BE2C (cell line): ENCODE measurements around the gene CXXC5.
"Not testable (repeated sequence)": the region's sequence is repeated elsewhere in the genome, so short reads cannot be mapped to it uniquely, and the experiment has no call there.

ENCODE experiments used
- DNase-seq: peaks from one replicate; pipeline ENCODE4 v3.0.0-alpha.2; 2020
- H3K27me3 ChIP-seq: fragments of 250-450 bp; sonication (Bioruptor Pico); 2 replicates; pipeline ENCODE4 v1.5.1; 2020; ENCODE audit warnings: mild to moderate bottlenecking
- H3K36me3 ChIP-seq: fragments of 250-450 bp; sonication (Bioruptor Pico); 2 replicates; pipeline ENCODE4 v1.5.1; 2020; ENCODE audit warnings: mild to moderate bottlenecking
- H3K4me1 ChIP-seq: fragments of 250-450 bp; sonication (Bioruptor Pico); 2 replicates; pipeline ENCODE4 v1.5.1; 2020
- H3K4me3 ChIP-seq: 2 replicates; pipeline ENCODE4 v1.5.1; 2011; ENCODE audit warnings: low read depth, low read length
- H3K9me3 ChIP-seq: fragments of 250-450 bp; sonication (Bioruptor Pico); 2 replicates; pipeline ENCODE4 v1.5.1; 2020
- TF ChIP-seq, protein P1 (sequence below): IDR thresholded peaks from 2 replicates; pipeline ENCODE4 v1.5.1; 2012; ENCODE audit warnings: mild to moderate bottlenecking, low read depth, low read length

CXXC5 gene

DNA sequence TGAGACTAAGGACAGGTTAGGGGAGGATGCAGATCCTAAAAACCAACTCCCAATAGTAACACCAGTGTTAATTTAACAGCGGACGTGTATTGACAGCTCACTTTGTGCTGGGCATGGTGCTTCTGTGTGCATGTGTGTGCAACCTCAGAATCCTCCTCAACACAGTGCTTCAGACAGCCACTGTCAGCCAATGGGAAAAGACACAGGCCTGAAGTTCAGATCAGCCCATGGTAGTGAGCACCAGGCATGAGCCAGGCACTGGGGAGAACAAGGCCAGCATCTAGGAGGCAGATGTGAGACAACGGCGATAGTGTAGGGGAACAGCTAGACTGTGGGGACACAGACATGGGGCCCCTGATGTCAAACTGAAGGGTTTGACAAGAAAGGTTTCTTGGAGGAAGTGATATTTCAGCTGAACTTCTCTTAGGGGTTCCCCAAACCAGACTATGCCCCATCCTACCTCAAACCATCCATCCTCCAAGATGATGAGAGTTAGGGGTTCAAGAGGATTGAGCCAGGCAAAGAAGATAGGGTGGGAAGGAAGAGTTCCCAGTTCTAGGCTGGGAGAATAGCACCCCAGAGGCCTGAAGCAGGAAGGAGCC, 75.9 kb downstream of the CXXC5 start:
- peaks cover 16% of the 10 kb centered on the region for H3K4me1 ChIP-seq
- no peaks in the 10 kb centered on the region for H3K27me3 ChIP-seq
- no peak for DNase-seq
- no peaks in the 10 kb centered on the region for H3K9me3 ChIP-seq
- H3K36me3 ChIP-seq: no peaks in the 10 kb centered on the region
- TF ChIP-seq, protein P1, sequence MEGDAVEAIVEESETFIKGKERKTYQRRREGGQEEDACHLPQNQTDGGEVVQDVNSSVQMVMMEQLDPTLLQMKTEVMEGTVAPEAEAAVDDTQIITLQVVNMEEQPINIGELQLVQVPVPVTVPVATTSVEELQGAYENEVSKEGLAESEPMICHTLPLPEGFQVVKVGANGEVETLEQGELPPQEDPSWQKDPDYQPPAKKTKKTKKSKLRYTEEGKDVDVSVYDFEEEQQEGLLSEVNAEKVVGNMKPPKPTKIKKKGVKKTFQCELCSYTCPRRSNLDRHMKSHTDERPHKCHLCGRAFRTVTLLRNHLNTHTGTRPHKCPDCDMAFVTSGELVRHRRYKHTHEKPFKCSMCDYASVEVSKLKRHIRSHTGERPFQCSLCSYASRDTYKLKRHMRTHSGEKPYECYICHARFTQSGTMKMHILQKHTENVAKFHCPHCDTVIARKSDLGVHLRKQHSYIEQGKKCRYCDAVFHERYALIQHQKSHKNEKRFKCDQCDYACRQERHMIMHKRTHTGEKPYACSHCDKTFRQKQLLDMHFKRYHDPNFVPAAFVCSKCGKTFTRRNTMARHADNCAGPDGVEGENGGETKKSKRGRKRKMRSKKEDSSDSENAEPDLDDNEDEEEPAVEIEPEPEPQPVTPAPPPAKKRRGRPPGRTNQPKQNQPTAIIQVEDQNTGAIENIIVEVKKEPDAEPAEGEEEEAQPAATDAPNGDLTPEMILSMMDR: no peak
- no peak overlapping the region for H3K4me3 ChIP-seq

DNA sequence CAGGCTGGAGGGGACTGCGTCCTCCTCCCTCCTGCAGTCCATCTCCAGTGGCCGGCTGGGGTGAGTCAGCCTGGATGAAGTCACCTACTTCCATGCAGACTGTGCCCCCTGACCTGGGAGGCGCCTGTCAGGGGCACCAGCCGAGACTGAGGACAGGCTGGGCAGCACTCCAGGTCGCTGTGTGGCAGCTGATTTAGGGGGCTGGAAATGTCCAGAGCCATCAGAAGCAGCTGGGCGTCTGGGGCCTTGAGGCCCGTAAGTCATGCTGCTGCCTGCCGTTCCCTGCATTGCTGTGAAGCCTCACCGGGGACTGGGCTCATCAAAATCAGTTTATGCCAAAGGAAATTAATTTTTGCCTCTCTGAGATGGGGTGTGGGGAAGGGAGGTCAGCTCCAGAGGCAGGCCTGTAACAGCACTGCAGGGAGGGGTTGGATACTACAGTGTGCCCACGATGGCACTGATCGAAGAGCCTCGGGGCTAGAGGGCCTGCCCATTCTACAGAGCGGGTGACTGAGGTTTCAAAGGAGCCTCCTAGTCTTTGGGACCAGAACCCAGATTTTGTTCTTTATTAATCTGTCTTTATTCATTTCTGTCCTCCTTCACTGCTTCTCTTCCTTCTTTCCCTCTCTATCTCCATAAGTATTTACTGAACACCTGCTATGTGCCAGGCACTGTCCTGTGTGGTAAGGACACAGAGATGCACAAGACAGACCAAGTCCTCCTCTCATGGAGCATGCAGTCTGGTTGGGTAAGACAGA, 77.1 kb downstream of the CXXC5 start:
- H3K27me3 ChIP-seq: no peaks in the 10 kb centered on the region
- TF ChIP-seq, protein P1: no peak
- H3K4me3 ChIP-seq: no peak overlapping the region
- no peaks in the 10 kb centered on the region for H3K36me3 ChIP-seq
- peak; percentile 85 for DNase-seq
- H3K9me3 ChIP-seq: no peaks in the 10 kb centered on the region
- H3K4me1 ChIP-seq: peaks cover 16% of the 10 kb centered on the region

DNA sequence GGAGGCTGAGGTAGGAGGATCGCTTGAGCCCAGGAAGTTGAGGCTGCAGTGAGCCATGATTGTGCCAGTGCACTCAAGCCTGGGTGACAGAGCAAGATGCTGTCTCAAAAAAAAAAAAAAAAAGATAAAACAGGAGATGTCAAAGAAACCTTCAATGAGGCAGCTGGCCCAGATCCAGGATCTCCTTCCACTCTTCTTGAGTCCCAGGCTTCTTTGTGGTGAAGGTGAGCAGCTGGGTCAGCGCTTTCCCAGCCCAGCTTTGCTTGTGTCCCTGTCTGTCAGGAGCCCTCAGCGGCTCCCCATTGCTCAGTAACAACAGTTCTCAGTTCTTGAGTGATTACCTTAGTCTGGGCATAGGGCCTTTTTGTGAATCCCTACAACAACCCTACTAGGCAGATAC, 78.1 kb downstream of the CXXC5 start:
- no peaks in the 10 kb centered on the region for H3K36me3 ChIP-seq
- no peaks in the 10 kb centered on the region for H3K9me3 ChIP-seq
- TF ChIP-seq, protein P1: no peak
- no peak for DNase-seq
- H3K4me3 ChIP-seq: no peak overlapping the region
- peaks cover 16% of the 10 kb centered on the region for H3K4me1 ChIP-seq
- H3K27me3 ChIP-seq: no peaks in the 10 kb centered on the region

DNA sequence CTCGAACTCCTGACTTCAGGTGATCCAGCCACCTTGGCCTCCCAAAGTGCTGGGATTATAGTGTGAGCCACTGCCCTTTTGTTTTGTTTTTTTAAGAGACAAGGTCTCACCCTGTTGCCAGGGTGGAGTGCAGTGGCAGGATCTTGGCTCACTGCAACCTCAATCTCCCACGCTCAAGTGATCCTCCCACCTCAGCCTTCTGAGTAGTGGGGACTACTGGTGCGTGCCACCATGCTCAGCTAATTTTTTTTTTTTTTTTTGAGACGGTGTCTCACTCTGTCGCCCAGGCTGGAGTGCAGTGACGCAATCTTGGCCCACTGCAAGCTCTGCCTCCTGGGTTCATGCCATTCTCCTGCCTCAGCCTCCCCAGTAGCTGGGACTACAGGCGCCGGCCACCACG, 79.5 kb downstream of the CXXC5 start:
- not testable (repeated sequence) for H3K27me3 ChIP-seq, DNase-seq, H3K4me3 ChIP-seq, H3K9me3 ChIP-seq, H3K36me3 ChIP-seq
- H3K4me1 ChIP-seq: peaks cover 16% of the 10 kb centered on the region

DNA sequence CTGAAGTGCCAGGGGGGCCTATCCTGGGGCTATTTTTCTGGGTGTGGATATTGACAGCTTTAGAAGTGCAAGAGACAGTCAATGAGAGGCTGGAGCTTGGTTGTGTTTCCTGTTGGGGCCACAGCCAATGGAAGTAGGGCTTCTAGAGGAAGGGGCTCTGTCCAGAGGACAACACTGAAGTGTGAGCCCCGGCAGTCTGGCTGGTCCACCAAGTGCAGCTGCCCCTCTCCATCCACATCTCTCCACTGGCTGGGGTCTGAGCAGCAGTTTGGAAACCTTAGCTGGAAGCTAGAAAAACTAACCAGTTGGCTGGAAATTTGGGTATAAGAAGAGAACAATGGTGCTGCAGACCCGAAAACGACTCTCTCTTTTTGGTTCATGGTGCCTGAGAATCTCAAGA, 83.1 kb downstream of the CXXC5 start:
- no peaks in the 10 kb centered on the region for H3K9me3 ChIP-seq
- no peaks in the 10 kb centered on the region for H3K36me3 ChIP-seq
- TF ChIP-seq, protein P1: no peak
- H3K27me3 ChIP-seq: no peaks in the 10 kb centered on the region
- H3K4me1 ChIP-seq: no peaks in the 10 kb centered on the region
- DNase-seq: no peak
- H3K4me3 ChIP-seq: no peak overlapping the region

DNA sequence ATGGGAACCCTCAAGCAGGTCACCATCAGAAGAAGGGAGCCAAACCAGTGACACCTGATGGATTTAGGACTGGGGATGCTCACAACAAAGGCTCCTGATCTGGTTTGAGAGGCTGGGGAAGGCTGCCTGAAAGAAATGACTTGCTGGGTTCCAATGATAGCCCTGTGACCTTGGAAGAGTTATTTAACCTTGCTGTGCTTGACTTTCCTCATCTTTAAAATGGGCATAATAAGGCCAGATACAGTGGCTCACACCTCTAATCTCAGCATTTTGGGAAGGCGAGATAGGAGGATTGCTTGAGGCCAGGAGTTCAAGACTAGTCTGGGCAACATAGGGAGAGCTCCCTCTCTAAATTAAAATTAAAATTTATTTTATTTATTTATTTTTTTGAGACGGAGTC, 83.9 kb downstream of the CXXC5 start:
- no peak for DNase-seq
- H3K4me3 ChIP-seq: no peak overlapping the region
- H3K4me1 ChIP-seq: no peaks in the 10 kb centered on the region
- TF ChIP-seq, protein P1: no peak
- H3K27me3 ChIP-seq: no peaks in the 10 kb centered on the region
- H3K9me3 ChIP-seq: no peaks in the 10 kb centered on the region
- no peaks in the 10 kb centered on the region for H3K36me3 ChIP-seq
